Mucosa of rectum (tissue), 2 donors: ENCODE data around the gene EDAR.

ENCODE experiments used
- H3K27ac ChIP-seq, 2 donors: one replicate each; pipeline ENCODE4 v1.7.0; 2013; ENCODE audit warnings: inconsistent platforms in 2 of 2, low read depth in 2 of 2, low read length in 2 of 2
- H3K27me3 ChIP-seq, 2 donors: one replicate each; pipeline ENCODE4 v1.7.0; 2013; ENCODE audit warnings: low read length in 2 of 2; ENCODE audit not compliant: control insufficient read depth in 2 of 2, insufficient read depth in 2 of 2
- H3K36me3 ChIP-seq, 2 donors: one replicate each; pipeline ENCODE4 v1.7.0; 2013; ENCODE audit warnings: low read length in 2 of 2; ENCODE audit not compliant: control insufficient read depth in 2 of 2, insufficient read depth in 2 of 2
- H3K4me1 ChIP-seq, 2 donors: one replicate each; pipeline ENCODE4 v1.7.0; 2013; ENCODE audit warnings: low read length in 2 of 2, mild to moderate bottlenecking in 1 of 2; ENCODE audit not compliant: control insufficient read depth in 2 of 2, insufficient read depth in 2 of 2
- H3K4me3 ChIP-seq, 2 donors: one replicate each; pipeline ENCODE4 v1.7.0; 2013; ENCODE audit warnings: low read length in 2 of 2
- H3K9ac ChIP-seq, 2 donors: one replicate each; pipeline ENCODE4 v1.7.0; 2013; ENCODE audit warnings: low read length in 2 of 2, low read depth in 1 of 2, mild to moderate bottlenecking in 1 of 2
- H3K9me3 ChIP-seq, 2 donors: one replicate each; pipeline ENCODE4 v1.7.0; 2013; ENCODE audit warnings: low read length in 2 of 2; ENCODE audit not compliant: control insufficient read depth in 2 of 2
- donor health status: healthy.
- donor health status: Normal muscosa, but diverticular disease.

EDAR gene

DNA sequence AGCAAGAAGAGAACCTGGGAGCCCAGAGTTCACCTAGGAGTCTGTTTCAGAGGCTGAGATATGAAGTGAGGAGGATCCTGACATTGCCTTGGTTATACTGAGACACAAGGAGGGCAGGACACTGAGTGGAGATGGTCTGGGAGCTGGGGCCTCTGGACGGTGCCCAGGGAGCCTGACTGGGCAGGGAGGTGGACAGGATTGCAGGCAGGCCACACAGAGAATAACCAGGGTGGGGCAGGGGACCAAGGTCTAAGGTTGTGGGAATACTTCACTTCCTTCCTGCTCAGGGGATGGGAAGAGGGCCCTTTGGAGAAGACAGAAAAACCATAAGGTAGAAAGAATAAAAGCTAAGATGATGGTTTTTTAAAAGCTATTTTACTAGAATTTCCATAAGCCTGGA lies 18.7 kb downstream of the EDAR start:
- Histone ChIP-seq H3K9me3 (no peaks in the 10 kb centered on the region), H3K9ac (no peak overlapping the region), H3K36me3 (no peaks in the 10 kb centered on the region), H3K4me1 (peaks cover 41 to 50% of the 10 kb centered on the region in 2 donors), H3K4me3 (peak overlapping the region in 1 of 2 donors; percentile 20), H3K27me3 (no peaks in the 10 kb centered on the region), H3K27ac (peak overlapping the region; percentile 89)

DNA sequence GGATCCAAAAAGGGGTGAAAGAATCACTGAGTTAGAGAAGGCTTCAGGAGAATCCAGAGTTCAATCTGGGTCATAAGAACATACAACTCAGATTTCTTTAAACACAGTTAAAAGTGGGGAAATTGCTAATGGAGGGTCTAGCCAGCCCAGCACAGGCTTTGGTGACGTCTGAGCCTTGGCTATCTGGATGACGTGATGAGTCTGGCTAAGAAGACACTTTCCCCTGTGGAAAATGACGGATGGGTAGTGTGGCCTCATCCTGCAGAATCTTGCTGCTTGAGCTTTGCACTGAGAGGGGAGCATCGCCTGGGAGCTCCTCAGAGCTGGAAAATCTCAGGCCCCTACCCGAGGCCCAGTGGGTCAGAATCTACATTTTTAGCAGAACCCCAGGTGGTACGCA lies 19.2 kb downstream of the EDAR start:
- H3K4me1 ChIP-seq: peaks cover 41 to 50% of the 10 kb centered on the region in 2 donors
- H3K9me3 ChIP-seq: no peaks in the 10 kb centered on the region
- no peaks in the 10 kb centered on the region for H3K36me3 ChIP-seq
- no peak overlapping the region for H3K4me3 ChIP-seq
- no peaks in the 10 kb centered on the region for H3K27me3 ChIP-seq
- no peak overlapping the region for H3K9ac ChIP-seq
- peak overlapping the region; percentile 89 for H3K27ac ChIP-seq

DNA sequence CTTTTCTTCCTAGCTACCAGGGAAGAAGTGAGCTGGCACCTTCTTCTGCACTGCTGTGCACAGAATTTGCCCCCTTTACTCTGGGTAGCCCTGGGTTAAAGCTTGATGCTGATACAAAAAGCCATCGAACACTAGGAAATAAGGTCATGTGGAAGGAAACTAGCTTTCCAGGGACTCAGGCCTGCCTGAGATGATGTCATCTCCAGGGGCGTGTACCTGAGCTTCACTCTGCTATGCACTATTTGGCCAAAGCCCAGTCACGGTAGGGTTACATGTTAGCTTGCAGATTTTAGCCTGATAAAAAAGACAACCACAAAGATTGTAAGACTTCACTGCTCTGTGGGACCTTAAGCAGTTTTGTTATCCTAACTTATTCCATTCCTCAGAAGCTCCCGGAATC lies 20.4 kb downstream of the EDAR start:
- H3K4me1 ChIP-seq: peaks cover 41 to 50% of the 10 kb centered on the region in 2 donors
- H3K4me3 ChIP-seq: no peak overlapping the region
- no peak overlapping the region for H3K9ac ChIP-seq
- no peaks in the 10 kb centered on the region for H3K27me3 ChIP-seq
- no peaks in the 10 kb centered on the region for H3K9me3 ChIP-seq
- H3K27ac ChIP-seq: peak overlapping the region in 1 of 2 donors; percentile 35
- no peaks in the 10 kb centered on the region for H3K36me3 ChIP-seq

DNA sequence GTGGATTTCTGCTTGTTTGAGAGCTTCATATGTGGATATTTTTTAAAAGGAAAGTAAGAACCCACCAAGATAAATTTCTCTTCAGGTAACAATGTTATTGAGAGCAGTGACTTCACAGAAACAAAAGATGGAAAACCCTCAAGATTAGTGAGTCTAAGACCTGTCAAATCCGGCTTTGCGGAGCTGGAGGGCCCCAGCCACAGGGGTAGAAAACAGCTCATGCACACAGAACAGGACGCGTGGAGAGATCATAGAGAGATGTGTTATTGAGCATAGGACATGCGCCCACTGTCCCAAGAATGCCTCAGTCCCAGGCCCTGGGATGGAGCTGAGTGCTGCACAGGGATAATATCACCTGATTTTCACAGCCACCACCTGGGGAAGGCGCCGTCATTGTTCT lies 21.3 kb downstream of the EDAR start:
- Histone ChIP-seq H3K9ac (no peak overlapping the region), H3K4me3 (no peak overlapping the region), H3K4me1 (peaks cover 41 to 46% of the 10 kb centered on the region in 2 donors), H3K27me3 (no peaks in the 10 kb centered on the region), H3K9me3 (no peaks in the 10 kb centered on the region), H3K36me3 (no peaks in the 10 kb centered on the region), H3K27ac (no peak overlapping the region)

DNA sequence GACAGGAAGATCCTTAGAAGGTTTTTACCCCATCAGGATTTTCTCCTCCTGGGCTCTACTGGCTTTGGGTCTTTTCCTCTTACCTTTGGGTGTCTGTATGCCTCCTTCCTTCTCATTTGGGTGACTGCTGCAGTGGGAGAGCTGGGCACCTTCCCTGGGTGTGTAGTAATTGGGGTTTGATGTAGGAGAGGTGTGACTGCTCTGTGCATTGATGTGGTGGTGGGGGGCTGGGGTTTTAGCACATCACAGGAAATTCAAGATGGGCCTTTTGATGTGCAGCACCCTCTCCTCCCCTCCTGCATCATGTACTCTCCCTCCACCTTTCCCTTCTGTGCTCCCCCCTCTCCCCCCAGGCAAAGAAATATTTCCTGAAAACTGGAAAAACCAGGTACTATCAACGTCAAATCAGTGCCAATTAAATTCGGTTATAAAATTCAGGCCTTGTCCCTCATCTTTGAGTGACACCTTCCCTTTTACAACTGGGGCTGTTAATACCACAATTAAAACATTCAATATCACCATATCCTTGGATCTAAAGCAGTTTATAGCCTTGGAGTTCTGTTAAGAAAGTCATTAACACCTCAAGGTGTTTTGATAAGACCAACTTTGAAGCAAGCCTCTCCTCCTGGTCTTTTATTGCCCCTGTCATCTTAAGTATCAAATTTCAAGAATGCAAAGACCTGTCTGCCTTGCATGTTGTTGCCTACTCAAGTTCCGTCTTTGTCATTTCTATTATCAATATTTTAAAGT lies 23.3 kb downstream of the EDAR start:
- H3K27ac ChIP-seq: no peak overlapping the region
- H3K9ac ChIP-seq: no peak overlapping the region
- H3K36me3 ChIP-seq: no peaks in the 10 kb centered on the region
- H3K9me3 ChIP-seq: no peaks in the 10 kb centered on the region
- H3K4me1 ChIP-seq: peaks cover 26 to 27% of the 10 kb centered on the region in 2 donors
- H3K4me3 ChIP-seq: no peak overlapping the region
- H3K27me3 ChIP-seq: no peaks in the 10 kb centered on the region

DNA sequence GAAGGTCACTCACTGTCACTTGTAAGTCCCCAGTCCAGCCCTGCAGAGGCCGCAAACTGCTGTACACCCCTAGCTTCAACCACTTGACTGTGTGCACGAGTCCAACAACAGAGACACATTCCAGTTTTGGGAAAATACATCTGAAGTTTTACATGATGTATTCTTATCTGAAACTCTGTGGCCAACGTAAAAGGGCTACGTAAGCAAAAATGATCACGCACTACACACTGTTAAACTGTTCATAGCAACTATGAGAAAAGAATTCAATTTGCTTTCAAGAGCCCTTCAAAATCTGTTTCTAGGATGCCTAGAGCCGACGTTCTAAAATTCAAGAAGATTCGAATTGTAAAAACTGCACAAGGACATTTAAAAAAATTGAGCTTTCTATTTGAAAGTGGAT lies 26.0 kb downstream of the EDAR start:
- H3K27me3 ChIP-seq: no peaks in the 10 kb centered on the region
- H3K4me1 ChIP-seq: peaks cover 17 to 18% of the 10 kb centered on the region in 2 donors
- H3K9me3 ChIP-seq: no peaks in the 10 kb centered on the region
- H3K36me3 ChIP-seq: no peaks in the 10 kb centered on the region
- no peak overlapping the region for H3K4me3 ChIP-seq
- no peak overlapping the region for H3K27ac ChIP-seq
- H3K9ac ChIP-seq: no peak overlapping the region

DNA sequence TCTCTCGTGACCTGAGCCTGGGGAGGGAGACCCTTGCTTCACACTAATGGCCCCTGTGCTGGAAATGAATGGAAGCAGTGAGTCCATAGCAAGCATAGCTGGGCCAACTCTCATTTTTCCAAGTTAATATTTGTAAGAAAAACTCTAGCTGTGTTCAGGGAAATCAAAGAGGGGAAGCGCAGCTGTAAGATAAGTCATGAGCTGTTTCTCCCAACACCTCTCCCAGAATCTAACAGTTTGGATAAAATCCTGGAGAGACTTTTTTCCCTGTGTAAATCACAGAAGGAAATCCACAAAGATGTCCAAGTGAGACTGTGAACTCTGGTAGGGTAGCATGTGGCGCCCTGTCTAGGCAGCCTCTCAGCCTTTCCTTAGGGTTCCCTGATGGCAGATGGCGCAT lies 27.2 kb downstream of the EDAR start:
- H3K27ac ChIP-seq: no peak overlapping the region
- H3K27me3 ChIP-seq: no peaks in the 10 kb centered on the region
- no peak overlapping the region for H3K4me3 ChIP-seq
- no peak overlapping the region for H3K9ac ChIP-seq
- peaks cover 19 to 28% of the 10 kb centered on the region in 2 donors for H3K4me1 ChIP-seq
- no peaks in the 10 kb centered on the region for H3K36me3 ChIP-seq
- no peaks in the 10 kb centered on the region for H3K9me3 ChIP-seq

DNA sequence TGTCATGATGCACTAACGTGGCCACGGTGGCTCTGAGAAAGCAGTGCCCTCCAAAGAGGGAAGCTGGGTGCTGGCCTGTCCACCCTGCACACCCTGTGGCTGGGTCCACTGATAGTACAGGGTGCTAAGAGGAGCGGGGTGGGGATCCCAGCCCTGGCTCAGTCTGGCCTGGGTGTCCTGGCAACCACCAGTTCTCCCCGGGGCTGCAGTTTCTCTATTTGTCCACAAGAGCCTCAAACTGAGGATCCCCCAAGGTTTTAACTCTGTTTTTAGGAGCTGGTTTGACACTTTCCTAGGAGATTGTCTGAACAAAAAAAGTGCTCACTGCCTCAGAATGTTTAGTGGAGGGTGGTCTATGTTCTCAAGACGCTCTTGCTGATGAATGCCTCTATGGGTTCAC lies 29.0 kb downstream of the EDAR start:
- Histone ChIP-seq H3K27me3 (no peaks in the 10 kb centered on the region), H3K9ac (no peak overlapping the region), H3K27ac (no peak overlapping the region), H3K36me3 (no peaks in the 10 kb centered on the region), H3K9me3 (no peaks in the 10 kb centered on the region), H3K4me3 (no peak overlapping the region), H3K4me1 (peaks cover 23 to 26% of the 10 kb centered on the region in 2 donors)

DNA sequence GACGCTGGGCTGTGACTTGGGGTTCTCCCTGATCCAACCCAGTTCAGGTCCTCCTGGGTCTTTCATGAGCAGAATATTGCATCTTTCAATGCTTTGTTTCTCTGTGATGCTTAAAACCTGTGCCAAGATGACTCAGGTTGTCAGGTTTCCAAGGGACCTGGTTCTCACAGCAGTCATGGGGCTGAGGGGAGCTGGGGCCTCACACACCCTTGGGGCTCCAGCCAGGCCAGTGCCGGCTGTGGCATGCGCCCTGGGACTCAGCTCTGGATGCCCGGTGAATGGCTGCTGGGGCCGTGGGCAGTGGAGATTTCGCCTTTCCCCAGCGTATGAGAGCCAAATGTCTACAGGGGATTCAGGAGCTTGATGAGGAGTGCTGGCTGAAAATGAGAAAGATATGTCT lies 29.6 kb downstream of the EDAR start:
- H3K9ac ChIP-seq: no peak overlapping the region
- no peaks in the 10 kb centered on the region for H3K9me3 ChIP-seq
- H3K27ac ChIP-seq: no peak overlapping the region
- H3K36me3 ChIP-seq: no peaks in the 10 kb centered on the region
- H3K4me1 ChIP-seq: peaks cover 23 to 26% of the 10 kb centered on the region in 2 donors
- H3K4me3 ChIP-seq: no peak overlapping the region
- H3K27me3 ChIP-seq: no peaks in the 10 kb centered on the region

DNA sequence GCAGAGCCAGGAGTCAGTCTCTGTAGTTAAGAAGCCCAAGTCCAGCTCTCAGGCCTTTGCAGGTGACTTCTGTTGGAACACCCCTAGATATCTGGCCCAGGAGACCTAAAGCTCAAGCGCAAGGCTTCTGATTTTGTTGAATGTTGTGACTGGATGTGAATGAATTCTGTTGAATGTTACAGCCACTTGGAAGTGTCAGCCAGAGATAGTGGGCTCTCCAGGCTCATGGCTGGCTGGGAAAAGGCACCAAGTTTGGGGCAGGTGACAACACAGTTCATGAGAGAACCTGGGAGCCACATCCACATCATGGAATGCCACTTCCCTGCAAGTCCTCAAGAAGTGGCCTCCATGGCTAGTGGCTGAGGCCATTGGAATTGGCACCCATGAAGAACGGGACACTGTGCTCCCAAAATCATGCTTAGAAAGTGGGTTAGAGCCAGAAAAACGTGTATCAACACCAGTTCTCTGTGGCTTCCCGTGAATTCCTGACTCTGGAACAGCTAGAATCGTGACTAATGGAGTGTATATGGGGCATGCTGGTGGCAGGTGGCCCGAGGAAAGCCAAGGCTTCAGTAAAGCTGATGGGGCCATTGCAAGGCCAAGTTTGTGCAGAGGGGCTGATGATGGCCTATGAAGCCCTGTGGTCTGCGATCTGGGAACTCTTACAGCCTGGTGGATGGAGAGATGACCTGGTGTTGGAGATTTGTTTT lies 30.2 kb downstream of the EDAR start:
- H3K27ac ChIP-seq: peak overlapping the region; percentile 82 to 86

More for the DNA sequence above, 30.2 kb downstream of the EDAR start:
- Histone ChIP-seq H3K36me3 (no peaks in the 10 kb centered on the region), H3K9ac (peak overlapping the region; percentile 14 to 60), H3K4me3 (no peak overlapping the region), H3K4me1 (peaks cover 23 to 26% of the 10 kb centered on the region in 2 donors), H3K9me3 (no peaks in the 10 kb centered on the region), H3K27me3 (no peaks in the 10 kb centered on the region)
